Esophagus mucosa (tissue), 1 donor: ENCODE data around the gene SMC6. TPM values are rescaled to one million over a fixed set of nuclear protein-coding genes. Genes with fewer than 3 reads are reported as not detected.

Source experiments
- ATAC-seq: fragments of 200-7000 bp; cut with Tn5 transposase; one replicate; pipeline ENCODE4 v1.9.1; 2020
- total RNA-seq: library from RNA; stranded (reverse); gene quantifications from one replicate; pipeline ENCODE4 v1.2.4, GENCODE V29; 2023
- donor health status: DM: yes; HTN: yes; CAD: no.

SMC6 gene
- total RNA-seq, 1 donor from 2014 or later, result 24.4 TPM

GRCh38 chr2:17709897-17710296 is 43.7 kb downstream of the SMC6 start:
- no peak for ATAC-seq

GRCh38 chr2:17708501-17708900 is 45.1 kb downstream of the SMC6 start:
- no peak for ATAC-seq

GRCh38 chr2:17706845-17707244 is 46.8 kb downstream of the SMC6 start:
- no peak for ATAC-seq

- no peak for ATAC-seq
These were observed 62.8 kb downstream of the SMC6 start for GRCh38 chr2:17690776-17691175.

- no peak for ATAC-seq
These were observed 64.6 kb downstream of the SMC6 start for GRCh38 chr2:17689010-17689409.

- ATAC-seq, result no peak
These were observed 65.0 kb downstream of the SMC6 start for GRCh38 chr2:17688600-17688999.

- no peak for ATAC-seq
These were observed 69.6 kb downstream of the SMC6 start for GRCh38 chr2:17683981-17684380.

GRCh38 chr2:17682098-17682857 is 71.3 kb downstream of the SMC6 start:
- no peak for ATAC-seq

GRCh38 chr2:17680119-17680518 is 73.5 kb downstream of the SMC6 start:
- no peak for ATAC-seq

GRCh38 chr2:17674817-17675216 is 78.8 kb downstream of the SMC6 start:
- ATAC-seq, result no peak

- ATAC-seq, result no peak
These were observed 80.9 kb downstream of the SMC6 start for GRCh38 chr2:17672583-17673317.

- no peak for ATAC-seq
These were observed 85.7 kb downstream of the SMC6 start for GRCh38 chr2:17667898-17668297.

GRCh38 chr2:17664534-17664933 is 89.1 kb downstream of the SMC6 start:
- ATAC-seq, result no peak

- ATAC-seq, result no peak
These were observed 90.9 kb downstream of the SMC6 start for GRCh38 chr2:17662723-17663122.

GRCh38 chr2:17661460-17661859 is 92.2 kb downstream of the SMC6 start:
- ATAC-seq, result peak; percentile 53

- ATAC-seq, result no peak
These were observed 93.4 kb downstream of the SMC6 start for GRCh38 chr2:17660219-17660618.

- no peak for ATAC-seq
These were observed 95.3 kb downstream of the SMC6 start for GRCh38 chr2:17658251-17658843.

GRCh38 chr2:17657759-17658158 is 95.9 kb downstream of the SMC6 start:
- ATAC-seq, result no peak

- no peak for ATAC-seq
These were observed 100.8 kb downstream of the SMC6 start for GRCh38 chr2:17652681-17653394.

- ATAC-seq, result no peak
These were observed 104.6 kb downstream of the SMC6 start for GRCh38 chr2:17649026-17649425.

- ATAC-seq, result no peak
These were observed 105.0 kb downstream of the SMC6 start for GRCh38 chr2:17648581-17648980.

- no peak for ATAC-seq
These were observed 106.5 kb downstream of the SMC6 start for GRCh38 chr2:17646838-17647701.
